GM23338 (cell line): ENCODE data around the gene ADIPOR1. TPM values are rescaled to one million over a fixed set of nuclear protein-coding genes. Genes with fewer than 3 reads are reported as not detected.
A peak's percentile ranks its signal among the peaks of the same experiment; 100 is the strongest.

Experiments
- ATAC-seq: fragments of 200-7000 bp; cut with Tn5 transposase; 3 replicates; pipeline ENCODE4 v1.9.1; 2020
- DNase-seq: peaks from one replicate; pipeline ENCODE4 v3.0.0-alpha.2; 2015; ENCODE audit warnings: low spot score
- H2AFZ ChIP-seq: fragments of 200-600 bp; sonication (generic); 2 replicates; pipeline ENCODE4 v1.8.0; 2016; ENCODE audit warnings: antibody characterized with exemption, mild to moderate bottlenecking, moderate library complexity
- H3F3A ChIP-seq: fragments of 200-600 bp; sonication (generic); replicated peaks from 2 replicates; pipeline ENCODE4 v1.8.0; 2017; ENCODE audit warnings: antibody characterized with exemption, mixed run types, low read depth
- H3K27ac ChIP-seq: fragments of 200-600 bp; sonication (generic); 2 replicates; pipeline ENCODE4 v1.6.1; 2016; ENCODE audit warnings: low read depth
- H3K27me3 ChIP-seq: fragments of 200-600 bp; sonication (generic); 2 replicates; pipeline ENCODE4 v1.8.0; 2016; ENCODE audit warnings: mild to moderate bottlenecking, mixed run types, moderate library complexity; ENCODE audit not compliant: insufficient read depth
- H3K36me3 ChIP-seq: fragments of 200-600 bp; sonication (generic); 2 replicates; pipeline ENCODE4 v1.8.0; 2016; ENCODE audit warnings: mild to moderate bottlenecking; ENCODE audit not compliant: insufficient read depth
- H3K4me1 ChIP-seq: fragments of 200-600 bp; sonication (generic); 2 replicates; pipeline ENCODE4 v1.8.0; 2016; ENCODE audit warnings: mild to moderate bottlenecking, moderate library complexity; ENCODE audit not compliant: insufficient read depth
- H3K4me2 ChIP-seq: fragments of 200-600 bp; sonication (generic); 2 replicates; pipeline ENCODE4 v1.7.1; 2017; ENCODE audit warnings: mixed run types
- H3K4me3 ChIP-seq: fragments of 200-600 bp; sonication (generic); 2 replicates; pipeline ENCODE4 v1.6.1; 2016; ENCODE audit warnings: mixed run types
- H3K79me2 ChIP-seq: fragments of 200-600 bp; sonication (generic); replicated peaks from 2 replicates; pipeline ENCODE4 v1.8.0; 2017; ENCODE audit warnings: mild to moderate bottlenecking; ENCODE audit not compliant: insufficient read depth
- H3K9me2 ChIP-seq: fragments of 200-600 bp; sonication (generic); 2 replicates; pipeline ENCODE4 v1.8.0; 2017; ENCODE audit not compliant: insufficient read depth
- H4K20me1 ChIP-seq: fragments of 200-600 bp; sonication (generic); replicated peaks from 2 replicates; pipeline ENCODE4 v1.8.0; 2017; ENCODE audit warnings: mild to moderate bottlenecking; ENCODE audit not compliant: insufficient read depth
- H3K27ac Mint-ChIP-seq: 2 replicates; pipeline ENCODE4 v1.8.0; 2020; ENCODE audit warnings: inconsistent platforms, mild to moderate bottlenecking, moderate library complexity, mixed read lengths
- H3K27me3 Mint-ChIP-seq: 3 replicates; pipeline ENCODE4 v1.8.0; 2022; ENCODE audit warnings: low read depth, mild to moderate bottlenecking, moderate library complexity, mixed read lengths, inconsistent platforms; ENCODE audit not compliant: insufficient read depth, poor library complexity
- H3K36me3 Mint-ChIP-seq: 3 replicates; pipeline ENCODE4 v1.8.0; 2021; ENCODE audit warnings: low read depth, mild to moderate bottlenecking, inconsistent platforms, moderate library complexity, mixed read lengths
- H3K4me1 Mint-ChIP-seq: 3 replicates; pipeline ENCODE4 v1.8.0; 2020; ENCODE audit warnings: mild to moderate bottlenecking, inconsistent platforms, mixed read lengths
- H3K4me3 Mint-ChIP-seq: 3 replicates; pipeline ENCODE4 v1.8.0; 2021; ENCODE audit warnings: moderate library complexity, mild to moderate bottlenecking, inconsistent platforms, mixed read lengths
- H3K9me3 Mint-ChIP-seq: 3 replicates; pipeline ENCODE4 v1.8.0; 2020; ENCODE audit warnings: moderate library complexity, mild to moderate bottlenecking, inconsistent platforms, mixed read lengths
- CREB1 ChIP-seq: fragments of 250-450 bp; sonication (Bioruptor Pico); IDR thresholded peaks from 2 replicates; pipeline ENCODE4 v1.5.0; 2020; ENCODE audit warnings: low read depth, mild to moderate bottlenecking, moderate library complexity
- EZH2 ChIP-seq: fragments of 200-600 bp; sonication (generic); IDR thresholded peaks from one replicate; pipeline ENCODE4 v1.8.0; 2017; ENCODE audit warnings: antibody characterized with exemption, mild to moderate bottlenecking, low read depth; ENCODE audit not compliant: unreplicated experiment
- EZH2phosphoT487 ChIP-seq: fragments of 200-600 bp; sonication (generic); IDR thresholded peaks from one replicate; pipeline ENCODE4 v1.8.1; 2018; ENCODE audit warnings: antibody characterized with exemption; ENCODE audit not compliant: unreplicated experiment
- JUNB ChIP-seq: IDR thresholded peaks from one replicate; pipeline ENCODE4 v1.6.1; 2016; ENCODE audit warnings: antibody characterized with exemption; ENCODE audit not compliant: unreplicated experiment
- NANOG ChIP-seq: IDR thresholded peaks from 2 replicates; pipeline ENCODE4 v1.6.1; 2016; ENCODE audit warnings: antibody characterized with exemption, borderline replicate concordance
- POLR2AphosphoS5 ChIP-seq: IDR thresholded peaks from 2 replicates; pipeline ENCODE4 v1.6.1; 2016; ENCODE audit warnings: antibody characterized with exemption, low read depth
- STAT1 ChIP-seq: IDR thresholded peaks from one replicate; pipeline ENCODE4 v1.6.1; 2016; ENCODE audit warnings: antibody characterized with exemption; ENCODE audit not compliant: unreplicated experiment
- ZNF114 ChIP-seq: fragments of 250-450 bp; sonication (Bioruptor Pico); IDR thresholded peaks from 2 replicates; pipeline ENCODE4 v1.5.0; 2020; ENCODE audit warnings: mild to moderate bottlenecking, moderate library complexity
- ZNF331 ChIP-seq: fragments of 250-450 bp; sonication (Bioruptor Pico); IDR thresholded peaks from 2 replicates; pipeline ENCODE4 v1.5.0; 2020; ENCODE audit warnings: low read depth, mild to moderate bottlenecking, moderate library complexity
- polyA plus RNA-seq: library from polyadenylated mRNA; unstranded; fragments of >200 nt; fragmentation: Nextera tagmentation; extraction: Ambion mirVana; gene quantifications from 2 replicates; pipeline ENCODE4 v1.2.1, GENCODE V29; 2016
- total RNA-seq: library from RNA; depleted of rRNA; stranded (reverse); fragments of >200 nt; shearing (Covaris generic); gene quantifications from 2 replicates; pipeline ENCODE4 v1.2.3, GENCODE V29; 2014
- TF ChIP-seq, protein P1 (sequence below): fragments of 250-450 bp; sonication (Bioruptor Pico); IDR thresholded peaks from 2 replicates; pipeline ENCODE4 v1.5.0; 2020; ENCODE audit warnings: mild to moderate bottlenecking, moderate library complexity
- TF ChIP-seq, protein P2 (sequence below): IDR thresholded peaks from 2 replicates; pipeline ENCODE4 v1.6.1; 2016; ENCODE audit warnings: antibody characterized with exemption
- TF ChIP-seq, protein P3 (sequence below), 2 experiments: fragments of 200-600 bp in 1 of 2; sonication (generic) in 1 of 2; conservative IDR thresholded peaks; 2 replicates each; pipeline versions ENCODE4 v1.5.1 to v1.6.1; 2016 to 2017; ENCODE audit warnings: antibody characterized with exemption in 2 of 2, low read depth in 2 of 2, mild to moderate bottlenecking in 2 of 2, moderate library complexity in 1 of 2

Gene ADIPOR1
- total and polyA plus RNA-seq, 2 experiments from 2014 or later, result 47.2 to 59.1 TPM

GRCh38 chr1:202952818-202953217, 5.3 kb downstream of the ADIPOR1 start:
- Histone ChIP-seq H3K27me3 (no peaks in the 10 kb centered on the region), H3K36me3 (peaks cover 16% of the 10 kb centered on the region; the same call in 1 of the 2 replicates), H3K9me2 (no peaks in the 10 kb centered on the region), H3K4me2 (no peak overlapping the region), H3F3A (no peaks in the 10 kb centered on the region), H2AFZ (no peak overlapping the region), H3K4me3 (no peak overlapping the region), H3K79me2 (peaks cover 70% of the 10 kb centered on the region), H3K27ac (no peak overlapping the region), H4K20me1 (peaks cover 58% of the 10 kb centered on the region), H3K4me1 (peaks cover 5% of the 10 kb centered on the region; the same call in 1 of the 2 replicates)
- TF ChIP-seq ZNF114 (no peak), STAT1 (no peak), JUNB (no peak)
- TF ChIP-seq, protein P1, sequence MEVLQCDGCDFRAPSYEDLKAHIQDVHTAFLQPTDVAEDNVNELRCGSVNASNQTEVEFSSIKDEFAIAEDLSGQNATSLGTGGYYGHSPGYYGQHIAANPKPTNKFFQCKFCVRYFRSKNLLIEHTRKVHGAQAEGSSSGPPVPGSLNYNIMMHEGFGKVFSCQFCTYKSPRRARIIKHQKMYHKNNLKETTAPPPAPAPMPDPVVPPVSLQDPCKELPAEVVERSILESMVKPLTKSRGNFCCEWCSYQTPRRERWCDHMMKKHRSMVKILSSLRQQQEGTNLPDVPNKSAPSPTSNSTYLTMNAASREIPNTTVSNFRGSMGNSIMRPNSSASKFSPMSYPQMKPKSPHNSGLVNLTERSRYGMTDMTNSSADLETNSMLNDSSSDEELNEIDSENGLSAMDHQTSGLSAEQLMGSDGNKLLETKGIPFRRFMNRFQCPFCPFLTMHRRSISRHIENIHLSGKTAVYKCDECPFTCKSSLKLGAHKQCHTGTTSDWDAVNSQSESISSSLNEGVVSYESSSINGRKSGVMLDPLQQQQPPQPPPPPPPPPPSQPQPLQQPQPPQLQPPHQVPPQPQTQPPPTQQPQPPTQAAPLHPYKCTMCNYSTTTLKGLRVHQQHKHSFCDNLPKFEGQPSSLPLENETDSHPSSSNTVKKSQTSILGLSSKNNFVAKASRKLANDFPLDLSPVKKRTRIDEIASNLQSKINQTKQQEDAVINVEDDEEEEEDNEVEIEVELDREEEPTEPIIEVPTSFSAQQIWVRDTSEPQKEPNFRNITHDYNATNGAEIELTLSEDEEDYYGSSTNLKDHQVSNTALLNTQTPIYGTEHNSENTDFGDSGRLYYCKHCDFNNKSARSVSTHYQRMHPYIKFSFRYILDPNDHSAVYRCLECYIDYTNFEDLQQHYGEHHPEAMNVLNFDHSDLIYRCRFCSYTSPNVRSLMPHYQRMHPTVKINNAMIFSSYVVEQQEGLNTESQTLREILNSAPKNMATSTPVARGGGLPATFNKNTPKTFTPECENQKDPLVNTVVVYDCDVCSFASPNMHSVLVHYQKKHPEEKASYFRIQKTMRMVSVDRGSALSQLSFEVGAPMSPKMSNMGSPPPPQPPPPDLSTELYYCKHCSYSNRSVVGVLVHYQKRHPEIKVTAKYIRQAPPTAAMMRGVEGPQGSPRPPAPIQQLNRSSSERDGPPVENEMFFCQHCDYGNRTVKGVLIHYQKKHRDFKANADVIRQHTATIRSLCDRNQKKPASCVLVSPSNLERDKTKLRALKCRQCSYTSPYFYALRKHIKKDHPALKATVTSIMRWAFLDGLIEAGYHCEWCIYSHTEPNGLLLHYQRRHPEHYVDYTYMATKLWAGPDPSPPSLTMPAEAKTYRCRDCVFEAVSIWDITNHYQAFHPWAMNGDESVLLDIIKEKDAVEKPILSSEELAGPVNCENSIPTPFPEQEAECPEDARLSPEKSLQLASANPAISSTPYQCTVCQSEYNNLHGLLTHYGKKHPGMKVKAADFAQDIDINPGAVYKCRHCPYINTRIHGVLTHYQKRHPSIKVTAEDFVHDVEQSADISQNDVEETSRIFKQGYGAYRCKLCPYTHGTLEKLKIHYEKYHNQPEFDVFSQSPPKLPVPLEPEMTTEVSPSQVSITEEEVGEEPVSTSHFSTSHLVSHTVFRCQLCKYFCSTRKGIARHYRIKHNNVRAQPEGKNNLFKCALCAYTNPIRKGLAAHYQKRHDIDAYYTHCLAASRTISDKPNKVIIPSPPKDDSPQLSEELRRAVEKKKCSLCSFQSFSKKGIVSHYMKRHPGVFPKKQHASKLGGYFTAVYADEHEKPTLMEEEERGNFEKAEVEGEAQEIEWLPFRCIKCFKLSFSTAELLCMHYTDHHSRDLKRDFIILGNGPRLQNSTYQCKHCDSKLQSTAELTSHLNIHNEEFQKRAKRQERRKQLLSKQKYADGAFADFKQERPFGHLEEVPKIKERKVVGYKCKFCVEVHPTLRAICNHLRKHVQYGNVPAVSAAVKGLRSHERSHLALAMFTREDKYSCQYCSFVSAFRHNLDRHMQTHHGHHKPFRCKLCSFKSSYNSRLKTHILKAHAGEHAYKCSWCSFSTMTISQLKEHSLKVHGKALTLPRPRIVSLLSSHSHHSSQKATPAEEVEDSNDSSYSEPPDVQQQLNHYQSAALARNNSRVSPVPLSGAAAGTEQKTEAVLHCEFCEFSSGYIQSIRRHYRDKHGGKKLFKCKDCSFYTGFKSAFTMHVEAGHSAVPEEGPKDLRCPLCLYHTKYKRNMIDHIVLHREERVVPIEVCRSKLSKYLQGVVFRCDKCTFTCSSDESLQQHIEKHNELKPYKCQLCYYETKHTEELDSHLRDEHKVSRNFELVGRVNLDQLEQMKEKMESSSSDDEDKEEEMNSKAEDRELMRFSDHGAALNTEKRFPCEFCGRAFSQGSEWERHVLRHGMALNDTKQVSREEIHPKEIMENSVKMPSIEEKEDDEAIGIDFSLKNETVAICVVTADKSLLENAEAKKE, result no peak
- ATAC-seq (no peak), DNase-seq (no peak)
- peaks cover 13% of the 10 kb centered on the region for H3K4me1 Mint-ChIP-seq
- H3K9me3 Mint-ChIP-seq, result no peaks in the 10 kb centered on the region
- H3K27ac Mint-ChIP-seq, result no peak overlapping the region
- peaks cover 23% of the 10 kb centered on the region for H3K36me3 Mint-ChIP-seq
- H3K27me3 Mint-ChIP-seq, result no peaks in the 10 kb centered on the region
- H3K4me3 Mint-ChIP-seq, result no peak overlapping the region

GRCh38 chr1:202952099-202952498, 6.0 kb downstream of the ADIPOR1 start:
- Mint-ChIP-seq H3K27ac (no peak overlapping the region), H3K4me3 (no peak overlapping the region), H3K4me1 (peaks cover 8% of the 10 kb centered on the region), H3K27me3 (no peaks in the 10 kb centered on the region), H3K9me3 (no peaks in the 10 kb centered on the region), H3K36me3 (peaks cover 26% of the 10 kb centered on the region)
- H3K4me3 ChIP-seq, result no peak overlapping the region
- H4K20me1 ChIP-seq, result peaks cover 52% of the 10 kb centered on the region
- H3F3A ChIP-seq, result no peaks in the 10 kb centered on the region
- no peak overlapping the region for H3K27ac ChIP-seq
- no peaks in the 10 kb centered on the region for H3K9me2 ChIP-seq
- peaks cover 63% of the 10 kb centered on the region for H3K79me2 ChIP-seq
- DNase-seq, result peak; percentile 12
- peaks cover 2% of the 10 kb centered on the region; the same call in 1 of the 2 replicates for H3K4me1 ChIP-seq
- H3K4me2 ChIP-seq, result no peak overlapping the region
- H3K27me3 ChIP-seq, result no peaks in the 10 kb centered on the region
- ATAC-seq, result no peak
- peaks cover 21% of the 10 kb centered on the region; the same call in 1 of the 2 replicates for H3K36me3 ChIP-seq
- no peak overlapping the region for H2AFZ ChIP-seq
- TF ChIP-seq ZNF114 (no peak), ZNF331 (CRISPR knock-in tag) (no peak), JUNB (no peak), POLR2AphosphoS5 (no peak), CREB1 (CRISPR knock-in tag) (no peak), STAT1 (no peak), EZH2phosphoT487 (no peak), EZH2 (no peak), NANOG (no peak)
- TF ChIP-seq, protein P2, sequence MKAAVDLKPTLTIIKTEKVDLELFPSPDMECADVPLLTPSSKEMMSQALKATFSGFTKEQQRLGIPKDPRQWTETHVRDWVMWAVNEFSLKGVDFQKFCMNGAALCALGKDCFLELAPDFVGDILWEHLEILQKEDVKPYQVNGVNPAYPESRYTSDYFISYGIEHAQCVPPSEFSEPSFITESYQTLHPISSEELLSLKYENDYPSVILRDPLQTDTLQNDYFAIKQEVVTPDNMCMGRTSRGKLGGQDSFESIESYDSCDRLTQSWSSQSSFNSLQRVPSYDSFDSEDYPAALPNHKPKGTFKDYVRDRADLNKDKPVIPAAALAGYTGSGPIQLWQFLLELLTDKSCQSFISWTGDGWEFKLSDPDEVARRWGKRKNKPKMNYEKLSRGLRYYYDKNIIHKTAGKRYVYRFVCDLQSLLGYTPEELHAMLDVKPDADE, result no peak
- TF ChIP-seq, protein P3, sequence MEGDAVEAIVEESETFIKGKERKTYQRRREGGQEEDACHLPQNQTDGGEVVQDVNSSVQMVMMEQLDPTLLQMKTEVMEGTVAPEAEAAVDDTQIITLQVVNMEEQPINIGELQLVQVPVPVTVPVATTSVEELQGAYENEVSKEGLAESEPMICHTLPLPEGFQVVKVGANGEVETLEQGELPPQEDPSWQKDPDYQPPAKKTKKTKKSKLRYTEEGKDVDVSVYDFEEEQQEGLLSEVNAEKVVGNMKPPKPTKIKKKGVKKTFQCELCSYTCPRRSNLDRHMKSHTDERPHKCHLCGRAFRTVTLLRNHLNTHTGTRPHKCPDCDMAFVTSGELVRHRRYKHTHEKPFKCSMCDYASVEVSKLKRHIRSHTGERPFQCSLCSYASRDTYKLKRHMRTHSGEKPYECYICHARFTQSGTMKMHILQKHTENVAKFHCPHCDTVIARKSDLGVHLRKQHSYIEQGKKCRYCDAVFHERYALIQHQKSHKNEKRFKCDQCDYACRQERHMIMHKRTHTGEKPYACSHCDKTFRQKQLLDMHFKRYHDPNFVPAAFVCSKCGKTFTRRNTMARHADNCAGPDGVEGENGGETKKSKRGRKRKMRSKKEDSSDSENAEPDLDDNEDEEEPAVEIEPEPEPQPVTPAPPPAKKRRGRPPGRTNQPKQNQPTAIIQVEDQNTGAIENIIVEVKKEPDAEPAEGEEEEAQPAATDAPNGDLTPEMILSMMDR (conservative IDR thresholded peaks at IDR 0.05; ENCODE audit: low read depth in 2 of 2), result no peak
